GM19238 (cell line): ENCODE data around the gene SLC51B.
"Not testable (repeated sequence)": the region's sequence is repeated elsewhere in the genome, so short reads cannot be mapped to it uniquely, and the experiment has no call there.

Experiments used
- DNase-seq: peaks from one replicate; pipeline ENCODE4 v3.0.0; 2011; ENCODE audit warnings: low spot score; ENCODE audit not compliant: insufficient read length

SLC51B gene

DNA sequence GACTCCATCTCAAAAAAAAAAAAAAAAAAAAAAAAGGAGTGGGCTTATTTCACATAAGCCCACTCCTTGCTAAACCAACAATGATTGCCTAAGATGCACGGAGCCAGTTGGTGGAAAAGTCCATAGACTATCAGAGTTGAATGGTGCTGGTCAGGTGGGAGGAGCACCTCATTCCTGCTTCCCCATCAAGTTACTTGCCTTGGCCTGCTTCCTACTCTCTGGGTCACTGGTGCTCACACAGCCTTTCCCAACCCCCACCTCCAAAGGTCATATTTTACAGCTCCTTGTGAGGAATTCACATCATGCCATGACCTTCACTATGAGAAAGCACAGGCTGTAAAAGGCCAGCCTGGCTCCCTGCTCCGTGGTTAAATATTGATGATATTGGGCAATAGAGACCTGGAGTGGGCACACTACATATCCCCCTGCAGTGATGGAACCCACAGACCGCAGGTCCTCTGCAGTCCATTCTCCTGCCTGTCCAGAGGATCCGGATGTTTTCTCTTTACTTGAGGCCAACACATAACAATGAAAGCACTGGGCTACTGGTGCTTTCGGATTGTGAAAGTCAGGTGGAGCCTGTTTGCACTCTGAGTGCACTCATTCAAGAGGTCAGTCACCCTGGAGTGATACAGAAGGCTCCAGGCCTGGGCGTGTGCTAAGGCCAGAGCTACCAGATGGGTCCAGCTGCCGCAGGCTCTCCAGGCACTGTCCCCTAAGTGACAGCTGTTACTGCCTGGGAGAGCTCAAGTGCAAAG, at the start of gene SLC51B:
TSS of gene SLC51B (plus strand) at position 664 of the 758 bp plus-strand sequence. CDS start 4,618 bp downstream, outside the sequence.
- no peak for DNase-seq

- DNase-seq, result no peak
Measured at GRCh38 chr15:64997066-64997465, 48.1 kb upstream of the SLC51B start.

- DNase-seq, result no peak
Measured at GRCh38 chr15:64997745-64998375, 47.3 kb upstream of the SLC51B start.

DNA sequence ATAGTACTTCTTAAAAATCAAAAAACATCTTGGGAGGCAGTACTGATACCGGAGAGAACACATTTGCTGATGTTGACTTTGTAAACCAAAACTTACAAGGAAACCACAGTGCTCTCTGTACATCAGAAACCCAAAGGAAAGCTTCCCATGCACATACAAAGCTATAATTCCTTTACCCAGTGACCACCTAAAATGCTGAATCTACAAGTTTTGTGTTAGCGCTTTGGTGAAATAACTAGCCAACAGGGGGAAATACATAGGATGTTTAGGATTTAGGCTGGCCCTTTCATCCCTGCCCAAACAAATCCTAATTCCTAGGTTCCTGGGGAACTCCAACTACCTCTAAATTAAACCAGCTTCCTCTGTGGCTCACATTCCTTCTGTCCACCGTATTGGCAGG, 40.2 kb upstream of the SLC51B start:
- DNase-seq, result no peak

- DNase-seq, result no peak
Measured at GRCh38 chr15:65006876-65007275, 38.3 kb upstream of the SLC51B start.

GRCh38 chr15:65008983-65009382, 36.2 kb upstream of the SLC51B start:
- no peak for DNase-seq

DNA sequence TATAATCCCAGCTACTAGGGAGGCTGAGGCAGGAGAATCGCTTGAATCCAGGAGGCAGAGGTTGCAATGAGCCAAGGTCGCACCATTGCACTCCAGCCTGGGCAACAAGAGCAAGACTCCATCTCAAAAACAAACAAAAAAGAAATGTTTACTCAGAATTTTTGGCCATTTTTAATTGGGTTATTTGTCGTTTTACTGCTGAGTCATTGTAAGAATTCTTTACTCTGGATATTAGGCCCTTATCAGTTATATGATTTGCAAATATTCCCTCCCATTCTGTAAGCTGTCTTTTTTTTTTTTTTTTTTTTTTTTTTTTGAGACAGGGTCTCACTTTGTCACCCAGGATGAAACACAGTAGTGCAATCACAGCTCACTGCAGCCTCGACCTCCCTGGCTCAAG, 34.0 kb upstream of the SLC51B start:
- DNase-seq, result not testable (repeated sequence)

GRCh38 chr15:65020419-65020818, 24.8 kb upstream of the SLC51B start:
- DNase-seq, result no peak

- DNase-seq, result no peak
Measured at GRCh38 chr15:65021488-65021887, 23.7 kb upstream of the SLC51B start.

DNA sequence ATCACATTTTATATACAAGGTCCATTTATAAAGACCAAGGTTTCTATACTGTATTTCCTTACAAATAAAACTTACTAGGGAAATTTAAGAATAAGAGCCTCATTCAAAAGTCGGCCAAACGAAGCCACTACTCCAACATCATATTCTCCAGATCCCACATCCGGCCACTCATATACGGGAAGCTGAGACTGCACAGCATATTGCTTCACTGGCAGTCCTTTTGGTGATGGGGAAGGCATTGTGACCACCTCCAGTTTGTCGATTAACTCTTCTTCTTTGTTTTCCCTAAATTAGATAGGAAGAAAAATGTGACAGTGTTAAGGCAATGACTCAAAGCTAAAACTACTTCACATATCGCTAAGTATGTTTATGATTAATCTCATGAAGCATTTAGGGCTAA, 18.4 kb upstream of the SLC51B start:
- DNase-seq, result no peak

GRCh38 chr15:65027593-65027992, 17.6 kb upstream of the SLC51B start:
- no peak for DNase-seq

DNA sequence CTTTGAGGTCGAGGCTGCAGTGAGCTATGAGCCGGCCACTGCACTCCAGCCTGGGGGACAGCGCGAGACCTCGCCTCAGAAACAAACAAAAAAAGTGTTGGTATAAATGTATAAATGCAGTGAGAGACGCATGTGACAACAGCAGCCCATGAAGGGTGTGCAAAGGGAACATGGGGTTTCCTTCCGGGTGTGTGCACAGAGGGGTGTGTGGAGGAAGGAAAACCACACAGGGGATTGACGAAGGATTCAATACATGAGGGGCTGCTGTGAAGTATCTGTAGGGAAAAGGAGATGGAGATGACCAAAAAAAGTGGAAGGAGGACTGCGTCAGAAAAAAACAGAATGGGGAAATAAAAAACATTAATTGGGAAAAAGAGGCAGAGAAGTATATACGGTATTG, 16.8 kb upstream of the SLC51B start:
- no peak for DNase-seq

GRCh38 chr15:65028921-65029735, 16.1 kb upstream of the SLC51B start, which contains the start of gene MTFMT:
Gene MTFMT (minus strand): TSS chr15:65029639. CDS start chr15:65029613, 26 bp downstream.
- DNase-seq, result peak; percentile 97

DNA sequence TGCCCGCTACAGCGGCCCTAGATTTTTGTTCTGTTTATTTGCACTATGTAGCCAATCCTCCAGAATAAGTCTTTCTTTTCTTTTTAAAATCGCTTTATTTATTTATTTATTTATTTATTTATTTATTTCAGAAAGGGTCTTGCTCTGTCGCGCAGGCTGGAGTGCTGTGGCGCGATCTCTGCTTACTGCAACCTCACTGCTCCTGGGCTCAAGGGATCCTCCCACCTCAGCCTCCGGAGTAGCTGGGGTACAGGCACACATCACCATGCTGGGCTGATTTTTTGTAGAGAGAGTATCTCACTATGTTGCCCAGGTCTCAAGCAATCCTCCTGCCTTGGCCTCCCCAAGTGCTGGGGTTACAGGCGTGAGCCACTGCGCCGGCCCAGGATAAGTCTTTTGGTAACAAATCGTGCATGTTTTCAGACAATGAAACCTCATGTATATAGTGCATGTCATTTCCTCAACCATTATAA, 15.4 kb upstream of the SLC51B start:
- DNase-seq, result no peak

GRCh38 chr15:65032801-65033537, 12.2 kb upstream of the SLC51B start:
- no peak for DNase-seq

GRCh38 chr15:65033659-65034269, 11.4 kb upstream of the SLC51B start:
- no peak for DNase-seq

DNA sequence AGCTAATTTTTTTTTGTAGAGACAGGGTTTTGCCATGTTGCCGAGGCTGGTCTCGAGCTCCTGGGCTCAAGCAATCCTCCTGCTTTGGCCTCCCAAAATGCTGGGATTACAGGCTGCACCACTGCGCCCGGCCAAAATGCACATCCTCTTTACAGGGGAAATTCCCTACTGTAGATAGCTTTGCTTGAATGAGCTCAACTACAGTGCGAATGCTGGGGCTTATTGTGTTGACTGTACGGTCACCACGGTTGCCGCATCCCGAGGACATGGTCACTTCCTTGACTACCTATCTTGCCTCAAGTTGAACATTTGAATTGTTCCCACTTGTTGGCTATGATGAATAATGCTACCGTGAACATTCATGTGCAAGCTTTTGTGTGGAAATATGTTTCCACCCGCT, 10.5 kb upstream of the SLC51B start:
- no peak for DNase-seq

GRCh38 chr15:65037309-65037708, 7.9 kb upstream of the SLC51B start:
- DNase-seq, result no peak

- no peak for DNase-seq
Measured at GRCh38 chr15:65038428-65038827, 6.8 kb upstream of the SLC51B start.

DNA sequence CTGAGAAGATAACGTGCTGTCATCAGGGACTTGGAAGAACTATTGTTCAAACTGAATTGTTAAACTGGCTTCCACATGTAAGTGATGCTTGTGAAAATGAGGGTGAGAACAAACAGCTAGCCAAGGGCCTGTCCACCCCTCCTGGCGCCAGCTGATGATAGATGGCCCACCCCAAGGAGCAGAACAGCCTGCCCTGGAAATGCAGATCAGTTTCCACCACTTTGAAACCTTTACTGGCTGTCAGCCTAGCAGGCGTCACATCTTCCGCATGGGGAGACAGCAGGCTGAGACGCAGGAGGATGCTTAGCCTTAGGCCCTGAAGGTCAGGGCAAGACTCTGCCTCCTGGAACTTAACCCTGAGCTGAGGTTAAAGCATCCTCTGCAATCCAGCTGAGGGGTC, 6.4 kb upstream of the SLC51B start:
- DNase-seq, result no peak

- no peak for DNase-seq
Measured at GRCh38 chr15:65040461-65040860, 4.7 kb upstream of the SLC51B start.
